IgD-negative memory B cell (primary cell): ENCODE results near the gene PRR5. TPM values are rescaled to one million over a fixed set of nuclear protein-coding genes. Genes with fewer than 3 reads are reported as not detected.

ENCODE experiments used
- H3K27ac Mint-ChIP-seq, 3 donors: one replicate each; pipeline ENCODE4 v1.8.0; 2020 to 2022; ENCODE audit warnings: mild to moderate bottlenecking in 3 of 3, mixed read lengths in 3 of 3, moderate library complexity in 1 of 3
- H3K27me3 Mint-ChIP-seq: one replicate; pipeline ENCODE4 v1.8.0; 2021; ENCODE audit warnings: mixed read lengths
- H3K36me3 Mint-ChIP-seq: one replicate; pipeline ENCODE4 v1.8.0; 2020; ENCODE audit warnings: mild to moderate bottlenecking, mixed read lengths
- H3K4me1 Mint-ChIP-seq, 3 donors: one replicate each; pipeline ENCODE4 v1.8.0; 2020 to 2022; ENCODE audit warnings: mixed read lengths in 3 of 3, mild to moderate bottlenecking in 1 of 3
- H3K4me3 Mint-ChIP-seq, 4 donors: one replicate each; pipeline ENCODE4 v1.8.0; 2020 to 2022; ENCODE audit warnings: mild to moderate bottlenecking in 4 of 4, mixed read lengths in 4 of 4, moderate library complexity in 3 of 4
- H3K9me3 Mint-ChIP-seq, 3 donors: one replicate each; pipeline ENCODE4 v1.8.0; 2020 to 2021; ENCODE audit warnings: mixed read lengths in 3 of 3, mild to moderate bottlenecking in 1 of 3
- polyA plus RNA-seq: library from polyadenylated mRNA; unstranded; fragments of 300-500 nt; fragmentation: Illumina TruSeq; gene quantifications from one replicate; pipeline ENCODE4 v1.2.3, GENCODE V29; 2021

PRR5 gene
- polyA plus RNA-seq, 1 donor from 2014 or later, result 40.3 TPM

DNA sequence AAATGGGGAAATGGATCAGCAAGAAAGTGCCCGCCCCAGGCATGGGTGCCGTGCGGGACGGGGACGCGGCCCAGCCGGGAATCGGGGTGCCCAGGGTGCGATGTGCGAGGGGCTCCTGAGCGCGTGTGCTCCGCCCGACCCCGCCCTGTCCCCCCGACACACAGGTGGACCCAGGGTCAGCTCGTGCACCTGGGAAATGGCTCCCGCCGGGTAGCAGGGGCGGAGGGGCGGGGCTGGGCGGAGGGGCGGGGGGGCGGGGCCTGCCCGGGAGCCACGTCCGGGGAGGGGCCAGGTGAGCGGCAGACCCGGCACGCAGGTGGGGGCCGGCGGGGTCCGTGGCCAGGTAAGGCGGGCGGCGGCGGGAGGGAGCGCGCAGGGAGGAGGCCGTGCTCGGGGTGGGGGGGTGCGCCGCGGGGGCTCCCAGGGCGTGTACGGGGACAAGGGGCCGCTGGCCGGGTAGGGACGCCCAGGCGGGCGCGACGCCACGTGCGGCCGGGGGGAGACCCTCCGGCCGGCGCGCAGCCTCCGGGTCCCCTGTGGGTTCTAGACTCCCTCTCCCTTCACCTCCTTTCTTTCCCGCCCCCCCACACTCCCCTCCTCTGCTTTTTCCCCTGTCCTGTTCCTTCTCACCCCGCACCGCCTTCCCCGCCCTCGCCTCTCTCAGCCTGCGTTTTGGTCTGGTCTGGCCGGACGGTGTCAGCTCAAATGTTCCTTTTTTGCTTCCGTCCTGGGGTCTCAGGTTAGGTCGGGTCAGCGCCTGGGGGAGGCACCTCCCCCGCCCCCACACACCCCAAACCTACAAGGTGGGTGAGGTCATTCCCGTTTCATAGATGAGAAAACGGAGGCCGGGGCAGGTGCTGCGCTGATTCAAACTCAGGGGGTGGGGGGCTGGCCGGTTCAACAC lies 50.5 kb downstream of the PRR5 start, which contains the start of gene ARHGAP8:
Gene ARHGAP8, plus strand, starts transcription at position 291 of the 904 bp plus-strand sequence. CDS start 33,953 bp downstream, outside the sequence.
- Mint-ChIP-seq H3K9me3 (peaks cover 0 to 7% (median 4%) of the 10 kb centered on the region in 3 donors), H3K27me3 (peaks cover 54% of the 10 kb centered on the region), H3K4me3 (peak within 1 kb of the TSS in 2 of 4 donors; percentile 57 to 82), H3K36me3 (no peaks in the 10 kb centered on the region), H3K4me1 (peaks cover 0 to 4% (median 2%) of the 10 kb centered on the region in 3 donors), H3K27ac (no peak within 1 kb of the TSS)

DNA sequence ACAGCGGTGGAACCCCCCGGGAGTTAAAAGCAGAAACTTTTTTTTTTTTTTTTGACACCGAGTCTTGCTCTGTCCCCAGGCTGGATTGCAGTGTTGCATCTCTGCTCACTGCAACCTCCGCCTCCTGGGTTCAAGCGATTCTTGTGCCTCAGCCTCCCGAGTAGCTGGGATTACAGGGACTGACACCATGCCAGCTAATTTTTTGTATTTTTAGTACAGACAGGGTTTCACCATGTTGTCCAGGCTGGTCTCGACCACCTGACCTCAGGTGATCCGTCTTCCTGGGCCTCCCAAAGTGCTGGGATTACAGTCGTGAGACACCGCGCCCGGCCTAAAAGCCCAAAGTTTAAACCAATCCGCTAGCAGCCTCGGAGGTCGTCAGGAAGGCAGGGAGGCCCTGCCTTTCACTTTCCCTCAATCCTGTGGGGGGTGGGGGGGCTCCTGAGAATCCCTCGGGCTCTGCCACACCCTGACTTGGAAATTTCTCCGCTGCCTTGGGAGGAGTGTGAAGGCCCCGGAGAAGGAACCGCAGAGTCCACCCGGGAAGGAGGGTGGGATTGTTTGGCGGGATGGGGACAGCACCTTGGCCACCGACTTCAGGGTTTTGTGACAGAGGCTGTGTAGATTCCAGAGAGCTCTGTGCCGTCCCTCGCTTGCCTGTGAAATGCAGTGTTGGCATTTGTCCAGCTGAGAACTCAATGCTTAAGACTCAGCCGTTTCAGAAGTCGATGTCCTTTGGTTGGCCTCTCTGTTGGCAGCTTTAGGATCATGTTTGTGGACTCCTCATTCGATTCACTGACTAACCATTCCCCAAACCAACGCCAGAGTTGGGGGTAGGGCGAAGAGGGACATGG lies 51.4 kb downstream of the PRR5 start:
- peak overlapping the region in 1 of 4 donors; percentile 82 for H3K4me3 Mint-ChIP-seq
- no peak overlapping the region for H3K27ac Mint-ChIP-seq
- peaks cover 0 to 7% (median 4%) of the 10 kb centered on the region in 3 donors for H3K9me3 Mint-ChIP-seq
- H3K4me1 Mint-ChIP-seq, result peaks cover 0 to 4% (median 2%) of the 10 kb centered on the region in 3 donors
- peaks cover 54% of the 10 kb centered on the region for H3K27me3 Mint-ChIP-seq
- H3K36me3 Mint-ChIP-seq, result no peaks in the 10 kb centered on the region

DNA sequence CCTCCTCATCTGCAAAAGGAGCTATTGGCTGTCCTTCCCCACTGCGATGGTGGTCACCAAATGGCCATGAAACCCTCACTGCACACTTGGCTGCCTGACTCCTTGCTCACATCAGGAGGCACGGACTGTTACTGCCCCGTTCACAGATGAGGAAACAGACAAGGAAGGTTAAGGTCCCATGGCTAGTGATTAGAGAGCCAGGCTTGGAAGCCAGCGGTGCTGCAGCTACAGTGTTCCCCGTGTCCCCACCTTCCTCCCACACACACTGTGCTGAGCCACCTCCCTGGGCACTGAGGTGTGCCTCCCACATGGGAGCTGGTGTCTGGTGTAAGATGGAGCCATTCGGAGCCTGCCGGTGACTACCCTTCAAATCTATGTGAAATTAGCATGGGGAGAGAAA lies 53.0 kb downstream of the PRR5 start:
- H3K36me3 Mint-ChIP-seq, result no peaks in the 10 kb centered on the region
- peaks cover 0 to 4% (median 2%) of the 10 kb centered on the region in 3 donors for H3K4me1 Mint-ChIP-seq
- peaks cover 57% of the 10 kb centered on the region for H3K27me3 Mint-ChIP-seq
- no peak overlapping the region for H3K27ac Mint-ChIP-seq
- H3K9me3 Mint-ChIP-seq, result peaks cover 0 to 5% (median 4%) of the 10 kb centered on the region in 3 donors
- H3K4me3 Mint-ChIP-seq, result no peak overlapping the region

DNA sequence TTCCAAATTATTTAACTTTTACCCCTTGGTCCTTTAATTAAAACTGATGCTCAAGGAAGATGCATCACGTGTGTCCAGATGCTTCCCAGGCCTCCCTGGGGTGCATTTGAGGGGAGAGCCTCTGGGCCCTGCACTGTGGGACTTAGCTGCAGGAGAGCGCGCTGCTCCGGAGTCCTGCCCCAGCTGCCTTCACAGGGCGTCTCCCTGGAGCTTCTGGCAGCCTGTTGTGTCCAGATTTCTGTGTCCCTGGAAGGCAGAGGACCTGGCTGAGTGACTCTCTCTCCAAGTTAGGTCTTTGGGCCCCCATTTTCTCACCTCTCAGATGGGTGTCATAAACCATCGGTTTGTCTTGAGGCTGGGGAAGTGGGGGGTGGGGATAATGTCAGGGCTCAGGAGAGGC lies 53.4 kb downstream of the PRR5 start:
- Mint-ChIP-seq H3K36me3 (no peaks in the 10 kb centered on the region), H3K27ac (no peak overlapping the region), H3K27me3 (peaks cover 55% of the 10 kb centered on the region), H3K4me3 (no peak overlapping the region), H3K9me3 (peaks cover 0 to 3% (median 2%) of the 10 kb centered on the region in 3 donors), H3K4me1 (peaks cover 0 to 4% (median 2%) of the 10 kb centered on the region in 3 donors)

DNA sequence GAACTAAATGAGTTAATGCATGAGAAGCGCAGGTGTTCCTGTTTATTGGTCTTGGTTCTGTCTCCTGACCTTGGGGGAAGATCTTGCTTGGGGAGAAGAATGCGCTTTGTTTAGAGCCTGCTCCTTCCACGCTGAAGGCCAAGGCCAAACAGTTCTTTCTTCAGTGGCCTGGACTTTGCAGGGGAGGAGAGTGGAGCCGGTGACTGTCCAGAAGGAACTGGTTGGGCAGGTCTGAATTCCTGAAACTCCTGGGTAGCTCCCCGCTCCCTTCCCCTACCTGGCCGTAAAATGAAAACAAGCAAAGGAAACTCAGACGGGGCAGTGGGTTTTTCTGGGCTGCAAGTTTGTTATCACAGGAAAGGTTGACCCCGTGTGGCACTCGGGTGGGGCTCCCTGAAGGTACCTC lies 54.0 kb downstream of the PRR5 start:
- Mint-ChIP-seq H3K27me3 (peaks cover 51% of the 10 kb centered on the region), H3K9me3 (peaks cover 0 to 2% (median 0%) of the 10 kb centered on the region in 3 donors), H3K4me3 (no peak overlapping the region), H3K4me1 (peaks cover 0 to 4% (median 2%) of the 10 kb centered on the region in 3 donors), H3K36me3 (no peaks in the 10 kb centered on the region), H3K27ac (no peak overlapping the region)

DNA sequence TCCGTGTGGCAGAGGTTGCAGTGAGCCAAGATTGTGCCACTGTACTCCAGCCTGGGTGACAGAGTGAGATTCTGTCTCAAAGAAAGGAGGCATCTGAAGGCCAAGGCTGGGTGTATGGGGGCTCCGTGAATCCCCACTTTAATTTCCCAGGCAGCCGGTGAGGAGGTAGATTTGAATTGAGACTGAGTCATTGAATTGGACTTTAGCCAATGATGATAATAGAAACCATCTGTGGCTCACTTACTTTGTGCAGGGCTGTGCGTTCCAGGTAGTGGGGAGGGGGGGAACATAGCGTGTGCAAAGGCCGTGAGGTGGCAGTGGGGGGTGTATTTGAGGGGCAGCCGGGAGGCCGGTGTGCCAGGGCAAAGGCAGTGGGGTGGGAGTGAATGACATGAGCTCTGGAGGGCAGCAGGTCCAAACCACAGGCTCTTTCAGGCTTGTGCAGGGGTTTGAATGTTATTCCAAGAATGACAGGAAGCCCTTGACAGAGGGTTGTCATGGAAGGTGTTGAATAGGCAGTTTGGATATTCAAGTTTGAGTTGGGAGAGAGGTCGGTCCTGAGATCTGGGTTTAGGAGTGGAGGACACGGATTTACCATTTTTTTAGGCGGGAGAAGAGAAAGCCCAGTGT lies 56.5 kb downstream of the PRR5 start:
- Mint-ChIP-seq H3K4me3 (no peak overlapping the region), H3K4me1 (peaks cover 0 to 1% (median 0%) of the 10 kb centered on the region in 3 donors), H3K36me3 (peaks cover 2% of the 10 kb centered on the region), H3K27me3 (peaks cover 38% of the 10 kb centered on the region), H3K9me3 (peaks cover 0 to 8% (median 5%) of the 10 kb centered on the region in 3 donors), H3K27ac (no peak overlapping the region)

DNA sequence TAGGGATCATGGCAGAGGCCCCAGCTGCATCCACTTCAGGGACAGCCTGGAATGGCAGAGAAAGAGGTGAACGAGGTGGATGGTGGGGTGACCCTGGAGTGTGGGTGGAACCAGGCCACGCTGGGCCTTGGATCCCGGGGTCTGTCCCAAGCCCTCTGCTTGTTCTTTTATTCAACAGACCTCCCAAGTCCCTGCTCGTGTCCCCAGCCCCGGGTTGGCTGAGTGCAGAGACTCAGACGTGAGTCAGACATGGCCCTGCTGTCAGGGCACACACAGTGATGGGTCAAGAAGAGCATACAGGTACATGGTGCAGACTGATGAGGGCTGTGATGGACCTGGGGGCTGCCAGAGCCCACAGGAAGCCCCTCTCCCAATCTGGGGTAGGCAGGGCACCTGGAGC lies 57.0 kb downstream of the PRR5 start:
- Mint-ChIP-seq H3K9me3 (peaks cover 0 to 8% (median 5%) of the 10 kb centered on the region in 3 donors), H3K27me3 (peaks cover 34% of the 10 kb centered on the region), H3K27ac (no peak overlapping the region), H3K4me1 (no peaks in the 10 kb centered on the region), H3K4me3 (no peak overlapping the region), H3K36me3 (peaks cover 2% of the 10 kb centered on the region)

DNA sequence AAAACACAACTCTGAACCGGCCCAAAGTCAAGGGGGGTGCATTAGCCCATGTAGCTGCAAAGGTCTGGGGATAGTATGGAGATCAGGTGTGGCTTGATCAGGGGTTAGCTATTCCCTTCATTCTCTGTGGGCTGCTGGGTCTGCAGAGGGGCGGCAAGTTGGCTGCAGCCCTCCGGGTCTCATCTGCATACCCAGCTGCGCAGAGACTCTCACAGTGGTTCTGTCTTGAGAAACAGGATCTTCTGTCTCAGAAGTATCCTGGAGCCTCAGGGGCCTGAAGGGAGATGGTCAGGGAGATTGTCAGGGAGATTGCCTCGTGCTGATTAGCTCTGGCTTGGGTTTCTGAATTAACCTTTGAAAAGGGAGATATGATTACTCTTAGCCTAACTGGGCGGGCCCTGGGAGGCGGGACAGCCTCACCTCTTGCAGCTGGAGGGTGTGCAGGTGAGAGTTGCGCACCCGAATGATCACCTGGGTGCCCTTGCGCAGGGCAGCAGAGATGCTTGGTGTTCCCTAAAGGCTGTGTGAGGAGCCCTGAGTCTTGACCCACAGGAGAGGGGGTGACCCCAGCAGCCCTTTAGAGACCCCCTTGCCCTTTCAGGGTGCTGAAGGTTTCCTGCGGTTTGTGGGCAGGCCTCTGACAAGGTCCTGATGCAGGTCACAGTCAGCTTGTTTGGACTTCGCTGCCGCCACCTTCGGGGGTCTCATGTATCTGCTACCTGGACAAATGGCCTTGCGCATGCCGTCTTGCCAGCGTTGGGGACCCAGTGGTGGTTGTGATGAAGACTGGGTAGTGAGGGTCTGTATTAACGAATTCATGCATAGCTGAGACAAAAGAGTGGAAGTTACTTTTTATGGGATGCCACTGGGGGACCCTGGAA lies 57.7 kb downstream of the PRR5 start:
- Mint-ChIP-seq H3K4me1 (no peaks in the 10 kb centered on the region), H3K36me3 (peaks cover 2% of the 10 kb centered on the region), H3K27me3 (peaks cover 27% of the 10 kb centered on the region), H3K9me3 (peaks cover 0 to 8% (median 4%) of the 10 kb centered on the region in 3 donors), H3K27ac (no peak overlapping the region), H3K4me3 (no peak overlapping the region)

DNA sequence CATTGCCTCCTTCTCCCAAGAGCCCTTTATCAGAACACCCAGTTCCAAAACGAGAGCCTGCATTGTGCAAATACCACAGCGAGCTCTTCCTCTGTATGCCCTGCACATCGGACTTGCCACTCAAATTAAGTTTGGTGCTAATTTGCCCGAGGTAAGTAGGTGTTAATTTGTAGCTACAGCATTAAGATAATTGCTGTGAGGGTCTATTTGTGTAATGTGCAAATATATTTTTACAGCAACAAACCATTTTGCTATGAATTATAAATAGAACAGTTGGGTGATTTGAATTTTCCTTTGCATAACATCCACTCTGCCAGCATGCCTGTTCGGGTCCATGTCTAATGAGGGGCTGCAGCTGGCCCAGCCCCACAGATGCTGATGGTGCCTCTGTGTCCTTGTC lies 58.5 kb downstream of the PRR5 start:
- H3K27ac Mint-ChIP-seq, result no peak overlapping the region
- no peaks in the 10 kb centered on the region for H3K4me1 Mint-ChIP-seq
- peaks cover 19% of the 10 kb centered on the region for H3K27me3 Mint-ChIP-seq
- H3K9me3 Mint-ChIP-seq, result peaks cover 0 to 8% (median 4%) of the 10 kb centered on the region in 3 donors
- no peak overlapping the region for H3K4me3 Mint-ChIP-seq
- peaks cover 2% of the 10 kb centered on the region for H3K36me3 Mint-ChIP-seq

DNA sequence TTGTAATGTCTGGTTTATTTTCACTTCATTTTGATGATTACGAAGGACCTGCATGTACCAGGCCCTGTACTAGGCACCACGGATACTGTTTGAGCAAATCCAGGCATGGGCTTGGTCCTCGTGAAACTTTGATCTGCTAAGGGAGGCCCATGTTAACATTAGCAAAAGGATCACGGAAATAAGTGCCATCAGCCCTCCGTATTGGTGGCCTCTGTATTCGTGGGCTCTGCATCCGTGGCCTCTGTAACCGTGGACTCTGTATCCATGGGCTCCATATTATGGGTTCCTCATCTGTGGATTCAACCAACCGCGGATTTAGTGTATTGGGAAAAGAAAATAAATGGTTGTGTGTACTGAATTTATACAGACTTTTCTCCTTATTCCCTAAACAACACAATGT lies 59.0 kb downstream of the PRR5 start:
- Mint-ChIP-seq H3K4me3 (no peak overlapping the region), H3K9me3 (peaks cover 0 to 8% (median 4%) of the 10 kb centered on the region in 3 donors), H3K36me3 (peaks cover 2% of the 10 kb centered on the region), H3K4me1 (no peaks in the 10 kb centered on the region), H3K27ac (peak overlapping the region in 1 of 3 donors; percentile 31), H3K27me3 (peaks cover 15% of the 10 kb centered on the region)

DNA sequence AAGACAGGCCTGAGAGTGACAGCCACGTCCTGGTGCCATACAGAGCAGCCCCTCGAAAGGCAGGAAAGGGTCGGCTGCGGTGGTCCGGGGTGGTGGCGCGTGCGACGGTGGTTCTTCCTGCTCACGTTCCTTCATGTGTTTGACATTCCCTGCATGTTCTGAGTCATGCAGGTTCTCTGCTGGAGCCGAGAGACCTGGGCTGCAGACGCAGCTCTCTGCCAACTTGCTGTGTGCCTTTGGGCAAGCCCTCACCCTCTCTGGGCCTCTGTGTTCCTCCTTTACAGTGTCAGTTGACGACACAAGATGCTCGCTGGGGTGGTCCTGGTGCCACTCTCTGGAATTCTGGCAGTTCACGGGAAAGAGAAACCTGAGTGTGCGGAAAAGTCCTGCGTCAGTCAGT lies 62.4 kb downstream of the PRR5 start:
- H3K9me3 Mint-ChIP-seq, result peaks cover 0 to 8% (median 6%) of the 10 kb centered on the region in 3 donors
- H3K4me3 Mint-ChIP-seq, result no peak overlapping the region
- no peaks in the 10 kb centered on the region for H3K4me1 Mint-ChIP-seq
- peaks cover 11% of the 10 kb centered on the region for H3K27me3 Mint-ChIP-seq
- H3K36me3 Mint-ChIP-seq, result peaks cover 2% of the 10 kb centered on the region
- no peak overlapping the region for H3K27ac Mint-ChIP-seq

DNA sequence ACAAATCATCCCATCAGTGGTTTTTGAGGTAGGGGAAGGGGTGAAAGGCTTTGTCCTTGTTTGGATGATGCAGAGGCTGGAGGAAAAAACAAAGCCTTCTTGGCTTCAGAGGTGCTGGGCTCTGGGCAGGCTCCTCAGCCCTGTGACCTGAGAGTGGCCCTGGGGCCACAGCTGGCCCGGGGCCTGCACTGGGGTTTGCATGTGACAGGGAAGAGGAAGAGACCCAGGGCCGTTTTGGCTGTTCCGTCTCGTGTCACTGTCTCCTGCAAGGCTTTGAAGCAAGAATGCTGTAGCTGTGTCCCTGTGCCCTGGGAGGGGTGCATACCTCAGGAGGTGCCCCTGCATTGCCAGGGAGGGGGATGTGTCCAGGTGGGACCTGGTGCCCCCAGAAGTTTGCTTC lies 63.0 kb downstream of the PRR5 start:
- Mint-ChIP-seq H3K27ac (no peak overlapping the region), H3K9me3 (peaks cover 0 to 10% (median 8%) of the 10 kb centered on the region in 3 donors), H3K27me3 (peaks cover 5% of the 10 kb centered on the region), H3K36me3 (peaks cover 2% of the 10 kb centered on the region), H3K4me3 (no peak overlapping the region), H3K4me1 (no peaks in the 10 kb centered on the region)

DNA sequence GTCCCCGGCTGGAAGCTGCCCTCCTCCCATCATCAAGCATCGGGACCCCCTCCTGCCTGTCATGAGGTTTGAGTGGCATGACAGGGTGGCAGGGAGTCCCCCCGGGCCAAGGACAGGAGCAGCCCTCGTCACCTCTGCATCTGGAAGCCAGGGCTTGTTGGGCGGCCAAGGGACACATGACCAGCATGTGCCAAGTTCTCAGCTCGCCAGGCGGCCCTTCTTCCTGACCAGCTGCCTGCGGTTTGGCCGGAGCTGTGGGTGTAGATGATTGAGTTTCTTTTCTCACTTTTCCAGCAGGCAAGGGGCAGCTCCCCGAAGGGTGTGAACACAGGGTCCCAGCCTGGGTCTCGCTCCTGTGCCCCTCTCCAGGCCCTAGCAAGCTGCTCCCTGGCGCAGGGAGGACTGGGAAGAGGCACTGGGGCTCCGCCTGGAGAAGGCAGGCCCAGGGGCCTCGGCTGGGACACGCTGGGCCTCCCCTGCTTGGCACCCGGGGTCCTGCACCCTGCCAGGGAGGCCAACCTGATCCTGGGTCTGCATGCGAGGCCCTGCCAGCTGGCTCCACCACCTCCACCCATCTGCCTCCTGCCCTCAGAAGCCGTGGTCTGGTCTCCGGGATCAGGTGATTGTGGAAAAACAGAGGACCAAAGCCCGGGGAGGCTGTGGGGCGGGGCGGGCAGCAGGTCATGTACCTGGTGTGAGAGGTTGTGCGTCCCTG lies 63.7 kb downstream of the PRR5 start:
- H3K27me3 Mint-ChIP-seq, result peaks cover 4% of the 10 kb centered on the region
- peaks cover 0 to 10% (median 8%) of the 10 kb centered on the region in 3 donors for H3K9me3 Mint-ChIP-seq
- H3K27ac Mint-ChIP-seq, result peak overlapping the region in 1 of 3 donors; percentile 35
- H3K4me1 Mint-ChIP-seq, result no peaks in the 10 kb centered on the region
- no peak overlapping the region for H3K4me3 Mint-ChIP-seq
- H3K36me3 Mint-ChIP-seq, result peaks cover 2% of the 10 kb centered on the region
